OCI-LY7 (cell line): ENCODE data around the gene PFKP.

Source experiments
- EZH2phosphoT487 ChIP-seq: fragments of 200-600 bp; sonication (generic); IDR thresholded peaks from 2 replicates; pipeline ENCODE4 v1.6.1; 2018; ENCODE audit warnings: low read depth, borderline replicate concordance, mild to moderate bottlenecking, mixed run types, antibody characterized with exemption, low read length, moderate library complexity, mixed read lengths
- TF ChIP-seq, protein P1 (sequence below): fragments of 200-600 bp; sonication (generic); conservative IDR thresholded peaks from 2 replicates; pipeline ENCODE4 v1.5.1; 2014; ENCODE audit warnings: mild to moderate bottlenecking, antibody characterized with exemption, low read length, moderate library complexity, mixed read lengths

DNA sequence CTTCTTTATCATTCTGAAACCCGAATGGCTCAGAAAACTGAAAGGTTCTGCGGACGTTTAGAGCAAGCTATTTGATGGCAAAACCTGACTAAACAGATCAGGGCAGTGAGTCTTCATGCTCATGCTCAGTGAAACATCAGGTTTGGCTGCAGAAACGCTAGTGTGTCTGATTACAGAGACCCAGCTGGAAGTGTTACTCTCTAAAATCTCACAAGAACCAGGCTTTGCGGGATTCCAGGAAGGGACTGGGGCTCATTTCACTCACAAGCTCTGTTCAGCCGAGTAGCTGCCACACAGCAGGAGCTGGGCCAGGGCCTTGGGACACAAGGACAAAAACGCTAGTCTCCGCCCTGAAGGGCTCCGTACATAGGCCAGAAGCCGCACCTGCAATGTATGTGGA, 102.3 kb downstream of the PFKP start:
- no peak for TF ChIP-seq EZH2phosphoT487
- TF ChIP-seq, protein P1, sequence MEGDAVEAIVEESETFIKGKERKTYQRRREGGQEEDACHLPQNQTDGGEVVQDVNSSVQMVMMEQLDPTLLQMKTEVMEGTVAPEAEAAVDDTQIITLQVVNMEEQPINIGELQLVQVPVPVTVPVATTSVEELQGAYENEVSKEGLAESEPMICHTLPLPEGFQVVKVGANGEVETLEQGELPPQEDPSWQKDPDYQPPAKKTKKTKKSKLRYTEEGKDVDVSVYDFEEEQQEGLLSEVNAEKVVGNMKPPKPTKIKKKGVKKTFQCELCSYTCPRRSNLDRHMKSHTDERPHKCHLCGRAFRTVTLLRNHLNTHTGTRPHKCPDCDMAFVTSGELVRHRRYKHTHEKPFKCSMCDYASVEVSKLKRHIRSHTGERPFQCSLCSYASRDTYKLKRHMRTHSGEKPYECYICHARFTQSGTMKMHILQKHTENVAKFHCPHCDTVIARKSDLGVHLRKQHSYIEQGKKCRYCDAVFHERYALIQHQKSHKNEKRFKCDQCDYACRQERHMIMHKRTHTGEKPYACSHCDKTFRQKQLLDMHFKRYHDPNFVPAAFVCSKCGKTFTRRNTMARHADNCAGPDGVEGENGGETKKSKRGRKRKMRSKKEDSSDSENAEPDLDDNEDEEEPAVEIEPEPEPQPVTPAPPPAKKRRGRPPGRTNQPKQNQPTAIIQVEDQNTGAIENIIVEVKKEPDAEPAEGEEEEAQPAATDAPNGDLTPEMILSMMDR: no peak
